ENCODE data around the gene GPR35. TPM values are rescaled to one million over a fixed set of nuclear protein-coding genes. Genes with fewer than 3 reads are reported as not detected.

The GPR35 gene
- total RNA-seq, 1 donor from 2014 or later, result 0.82 TPM

GRCh38 chr2:240585101-240585500 lies 40.2 kb upstream of the GPR35 start:
- Histone ChIP-seq H3K36me3 (ENCODE audit: insufficient read depth, low read length) (no peaks in the 10 kb centered on the region), H3K4me2 (ENCODE audit: low read length) (peak overlapping the region; percentile 98), H3K4me1 (ENCODE audit: insufficient read depth, low read length) (peaks cover 34% of the 10 kb centered on the region), H3K27me3 (ENCODE audit: insufficient read depth, low read length) (no peaks in the 10 kb centered on the region), H3K27ac (ENCODE audit: low read depth, low read length) (no peak overlapping the region), H3K9ac (ENCODE audit: low read length) (peak overlapping the region; percentile 96), H4K20me1 (ENCODE audit: insufficient read depth, low read length) (peaks cover 75% of the 10 kb centered on the region), H3K9me3 (ENCODE audit: insufficient read depth, low read depth, low read length) (no peaks in the 10 kb centered on the region), H3K4me3 (ENCODE audit: insufficient read depth, low read depth, low read length) (peak overlapping the region; percentile 97), H2AFZ (ENCODE audit: low read depth, low read length) (no peak overlapping the region), H3K79me2 (ENCODE audit: insufficient read depth, low read length) (peaks cover 75% of the 10 kb centered on the region)
- peaks cover 39% of the 10 kb centered on the region for H3K4me1 Mint-ChIP-seq (ENCODE audit: low read depth, unreplicated experiment)
- DNase-seq (ENCODE audit: low read depth) (no peak), FAIRE-seq (no peak)
- no peaks in the 10 kb centered on the region for H3K27me3 Mint-ChIP-seq (ENCODE audit: low read depth, unreplicated experiment)
- peaks cover 3% of the 10 kb centered on the region for H3K36me3 Mint-ChIP-seq (ENCODE audit: low read depth, unreplicated experiment)
- no peak overlapping the region for H3K27ac Mint-ChIP-seq (ENCODE audit: unreplicated experiment)
- no peaks in the 10 kb centered on the region for H3K9me3 Mint-ChIP-seq (ENCODE audit: unreplicated experiment)
- TF ChIP-seq EZH2 (IDR thresholded peaks at IDR 0.05; ENCODE audit: insufficient read depth, low read length) (no peak), CTCF (IDR thresholded peaks at IDR 0.05; ENCODE audit: insufficient read depth, low read depth, low read length) (no peak)
- H3K4me3 Mint-ChIP-seq (ENCODE audit: unreplicated experiment), result peak overlapping the region; percentile 97

DNA sequence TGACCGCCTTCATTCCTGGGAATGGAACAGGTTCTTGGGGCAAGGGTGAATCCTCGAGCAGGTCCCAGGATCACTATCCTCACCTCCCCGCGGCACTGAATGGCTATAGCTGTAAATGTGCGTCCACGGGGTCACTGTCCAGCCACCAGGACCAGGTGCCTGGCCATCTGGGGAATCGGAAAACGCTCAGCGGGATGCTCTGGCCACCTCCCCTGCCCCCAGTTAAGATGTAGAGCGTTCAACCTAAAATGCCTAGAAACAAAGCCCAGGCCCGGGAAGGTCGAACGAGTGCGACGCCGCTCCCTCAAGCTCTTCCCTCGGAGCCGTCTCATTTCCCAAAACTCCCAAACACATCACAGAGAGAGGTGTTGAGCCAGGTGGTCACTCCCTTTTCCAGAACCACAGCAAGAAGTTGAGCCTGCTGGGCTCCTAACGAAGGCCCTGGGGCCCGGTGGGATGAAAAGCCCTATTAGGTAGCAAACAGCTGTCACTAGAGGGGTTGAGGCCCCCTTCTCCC lies 39.5 kb upstream of the GPR35 start:
- H3K4me1 ChIP-seq (ENCODE audit: insufficient read depth, low read length), result peaks cover 31% of the 10 kb centered on the region
- H3K4me2 ChIP-seq (ENCODE audit: low read length), result peak overlapping the region; percentile 98
- Mint-ChIP-seq H3K27ac (ENCODE audit: unreplicated experiment) (peak overlapping the region; percentile 74), H3K4me1 (ENCODE audit: low read depth, unreplicated experiment) (peaks cover 34% of the 10 kb centered on the region), H3K4me3 (ENCODE audit: unreplicated experiment) (peak overlapping the region; percentile 97), H3K9me3 (ENCODE audit: unreplicated experiment) (no peaks in the 10 kb centered on the region), H3K27me3 (ENCODE audit: low read depth, unreplicated experiment) (no peaks in the 10 kb centered on the region), H3K36me3 (ENCODE audit: low read depth, unreplicated experiment) (peaks cover 3% of the 10 kb centered on the region)
- peak overlapping the region; percentile 88 for H3K27ac ChIP-seq (ENCODE audit: low read depth, low read length)
- H3K9me3 ChIP-seq (ENCODE audit: insufficient read depth, low read depth, low read length), result no peaks in the 10 kb centered on the region
- peak overlapping the region; percentile 97 for H3K4me3 ChIP-seq (ENCODE audit: insufficient read depth, low read depth, low read length)
- H3K27me3 ChIP-seq (ENCODE audit: insufficient read depth, low read length), result no peaks in the 10 kb centered on the region
- TF ChIP-seq CTCF (IDR thresholded peaks at IDR 0.05; ENCODE audit: insufficient read depth, low read depth, low read length), result no peak
- TF ChIP-seq EZH2 (IDR thresholded peaks at IDR 0.05; ENCODE audit: insufficient read depth, low read length), result no peak
- DNase-seq (ENCODE audit: low read depth) (no peak), FAIRE-seq (no peak)
- H4K20me1 ChIP-seq (ENCODE audit: insufficient read depth, low read length), result peaks cover 75% of the 10 kb centered on the region
- no peaks in the 10 kb centered on the region for H3K36me3 ChIP-seq (ENCODE audit: insufficient read depth, low read length)
- H3K79me2 ChIP-seq (ENCODE audit: insufficient read depth, low read length), result peaks cover 82% of the 10 kb centered on the region
- peak overlapping the region; percentile 96 for H3K9ac ChIP-seq (ENCODE audit: low read length)
- peak overlapping the region; percentile 89 for H2AFZ ChIP-seq (ENCODE audit: low read depth, low read length)

DNA sequence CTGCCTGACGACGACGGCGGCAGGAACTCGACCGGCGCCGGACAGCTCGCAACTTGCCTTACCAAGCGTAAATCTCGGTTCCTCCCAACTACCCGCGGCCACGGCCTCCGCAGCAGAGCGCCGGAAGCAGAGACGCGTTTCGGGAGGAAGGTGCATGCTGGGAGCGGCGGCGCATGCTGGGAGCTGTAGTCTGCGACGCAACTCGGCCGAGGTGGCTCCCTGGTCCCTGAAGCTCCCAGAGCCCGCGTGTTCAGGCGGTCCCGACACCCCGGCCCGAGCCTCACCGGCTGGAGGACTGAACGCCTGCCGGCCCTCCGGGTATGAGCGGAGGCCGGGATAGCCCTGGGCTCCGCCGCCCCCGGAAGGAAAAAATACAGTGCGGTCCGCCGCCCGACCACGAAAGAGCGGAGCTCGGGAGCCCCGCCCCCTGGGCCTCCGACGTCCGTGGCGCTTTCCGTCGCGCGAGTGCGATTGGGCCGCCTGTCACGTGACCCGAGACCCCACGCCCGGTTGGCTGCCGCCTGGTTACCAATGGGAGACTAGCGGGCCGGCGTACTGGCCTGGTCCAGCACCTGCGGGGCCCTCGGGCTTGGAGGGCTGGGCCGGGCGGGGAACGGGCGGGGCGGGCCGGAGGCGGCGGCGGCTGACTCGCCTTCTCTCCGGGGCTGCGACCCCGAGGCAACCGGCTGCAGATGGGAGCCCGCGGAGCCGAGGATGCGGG lies 38.9 kb upstream of the GPR35 start, which contains the start of gene CAPN10:
CAPN10 (plus strand) TSS at position 537 of the 721 bp plus-strand sequence; CDS start at position 715, 178 bp downstream.
- peak; percentile 87 for DNase-seq (ENCODE audit: low read depth)
- Mint-ChIP-seq H3K4me1 (ENCODE audit: low read depth, unreplicated experiment) (peaks cover 37% of the 10 kb centered on the region), H3K27ac (ENCODE audit: unreplicated experiment) (peak within 1 kb of the TSS; percentile 74), H3K9me3 (ENCODE audit: unreplicated experiment) (no peaks in the 10 kb centered on the region), H3K4me3 (ENCODE audit: unreplicated experiment) (peak within 1 kb of the TSS; percentile 97), H3K27me3 (ENCODE audit: low read depth, unreplicated experiment) (no peaks in the 10 kb centered on the region), H3K36me3 (ENCODE audit: low read depth, unreplicated experiment) (no peaks in the 10 kb centered on the region)
- Histone ChIP-seq H2AFZ (ENCODE audit: low read depth, low read length) (peak within 1 kb of the TSS; percentile 89), H3K9ac (ENCODE audit: low read length) (peak within 1 kb of the TSS; percentile 96), H3K4me1 (ENCODE audit: insufficient read depth, low read length) (peaks cover 37% of the 10 kb centered on the region), H3K4me2 (ENCODE audit: low read length) (peak within 1 kb of the TSS; percentile 98), H3K27ac (ENCODE audit: low read depth, low read length) (peak within 1 kb of the TSS; percentile 88), H3K9me3 (ENCODE audit: insufficient read depth, low read depth, low read length) (no peaks in the 10 kb centered on the region), H4K20me1 (ENCODE audit: insufficient read depth, low read length) (peaks cover 75% of the 10 kb centered on the region), H3K79me2 (ENCODE audit: insufficient read depth, low read length) (peaks cover 81% of the 10 kb centered on the region), H3K4me3 (ENCODE audit: insufficient read depth, low read depth, low read length) (peak within 1 kb of the TSS; percentile 97), H3K27me3 (ENCODE audit: insufficient read depth, low read length) (no peaks in the 10 kb centered on the region), H3K36me3 (ENCODE audit: insufficient read depth, low read length) (peaks cover under 1% of the 10 kb centered on the region)
- FAIRE-seq, result no peak
- TF ChIP-seq CTCF (IDR thresholded peaks at IDR 0.05; ENCODE audit: insufficient read depth, low read depth, low read length) (no peak), EZH2 (IDR thresholded peaks at IDR 0.05; ENCODE audit: insufficient read depth, low read length) (no peak)
